Activated CD8-positive, alpha-beta memory T cell treated with anti-CD3 and anti-CD28 coated beads, Interleukin-2, amount 10 ng/mL, durations not matched to agents 7 days and 5 days (primary cell): ENCODE data around the gene HPCAL4. TPM values are rescaled to one million over a fixed set of nuclear protein-coding genes. Genes with fewer than 3 reads are reported as not detected.

Experiments used
- ATAC-seq: fragments of 150-1000 bp; cut with Tn5 transposase; one replicate; pipeline ENCODE4 v1.10.0; 2021; ENCODE audit warnings: moderate library complexity
- CTCF ChIA-PET: fragments of 350-600 bp; sonication (Branson Sonifier 250); formaldehyde crosslinking; loops from one replicate; lab custom pipeline; 2021; ENCODE audit warnings: antibody characterized with exemption; lab: Charles Lee
- DNase-seq: peaks from one replicate; pipeline ENCODE4 v3.0.0-alpha.2; 2020
- H3K27ac Mint-ChIP-seq: one replicate; pipeline ENCODE4 v1.8.0; 2021; ENCODE audit warnings: mild to moderate bottlenecking, mixed read lengths
- H3K27me3 Mint-ChIP-seq: one replicate; pipeline ENCODE4 v1.8.0; 2021; ENCODE audit warnings: mixed read lengths
- H3K36me3 Mint-ChIP-seq: one replicate; pipeline ENCODE4 v1.8.0; 2021; ENCODE audit warnings: mild to moderate bottlenecking, mixed read lengths
- H3K4me1 Mint-ChIP-seq: one replicate; pipeline ENCODE4 v1.8.0; 2021; ENCODE audit warnings: mixed read lengths
- H3K4me3 Mint-ChIP-seq: one replicate; pipeline ENCODE4 v1.8.0; 2021; ENCODE audit warnings: mild to moderate bottlenecking, moderate library complexity, mixed read lengths
- H3K9me3 Mint-ChIP-seq: one replicate; pipeline ENCODE4 v1.8.0; 2022; ENCODE audit warnings: low read depth, mixed read lengths
- total RNA-seq, 2 experiments: library from RNA; stranded (reverse); gene quantifications; one replicate each; pipeline ENCODE4 v1.2.3, GENCODE V29; 2021

HPCAL4 gene
- total RNA-seq, 2 experiments from 2014 or later, result 0.18 to 0.30 TPM

DNA sequence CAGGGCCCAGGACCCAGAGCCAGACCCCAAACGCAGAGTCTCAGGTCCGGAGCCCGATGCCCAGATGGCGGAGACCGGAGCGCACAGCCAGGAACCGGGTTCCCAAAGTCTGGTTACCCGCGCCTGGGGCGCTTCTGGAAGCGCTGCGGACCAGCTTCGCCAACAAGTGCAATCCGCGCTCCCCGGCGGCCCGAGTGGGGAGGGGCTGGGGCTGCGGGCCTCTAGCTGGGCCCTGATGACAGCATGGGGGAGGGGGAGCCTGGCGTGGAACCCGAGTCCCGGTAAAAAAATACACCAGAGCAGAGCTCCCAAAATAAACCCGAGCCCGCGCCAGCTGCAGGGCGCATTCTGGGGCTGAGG, 19.8 kb downstream of the HPCAL4 start:
- no peak for DNase-seq
- H3K4me1 Mint-ChIP-seq, result peaks cover 22% of the 10 kb centered on the region
- peaks cover 39% of the 10 kb centered on the region for H3K27me3 Mint-ChIP-seq
- H3K36me3 Mint-ChIP-seq, result no peaks in the 10 kb centered on the region
- no peak for ATAC-seq
- H3K9me3 Mint-ChIP-seq, result no peaks in the 10 kb centered on the region
- CTCF ChIA-PET, result interaction anchor here (0.9 to 14.3 kb wide), 12 partner anchors 10 to 645 kb away, joined by 3 to 196 read pairs (median 8); no protein-coding TSS in a partner anchor
- no peak overlapping the region for H3K4me3 Mint-ChIP-seq
- H3K27ac Mint-ChIP-seq, result no peak overlapping the region

DNA sequence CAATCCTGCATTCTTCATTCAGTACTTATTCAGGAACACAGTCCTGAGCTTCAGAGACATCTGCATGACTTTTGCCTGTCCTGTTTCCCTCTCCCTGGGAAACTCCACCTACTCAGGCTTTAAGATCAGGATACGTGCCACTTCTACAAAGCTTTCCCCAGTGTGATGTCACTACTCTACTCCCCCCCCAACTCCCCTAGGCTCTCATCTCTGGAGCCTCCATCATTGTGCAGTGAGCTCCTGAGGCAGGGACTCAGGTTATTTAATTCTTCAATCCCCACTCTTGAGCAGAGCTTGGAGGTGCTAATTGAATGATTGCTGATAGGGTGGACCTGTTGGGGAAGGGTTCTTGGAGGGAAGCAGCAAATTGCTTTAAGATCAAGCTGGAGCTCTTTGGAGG, 20.5 kb downstream of the HPCAL4 start:
- CTCF ChIA-PET, result interaction anchor here (0.7 to 14.3 kb wide), 9 partner anchors 10 to 206 kb away, joined by 3 to 196 read pairs (median 9); no protein-coding TSS in a partner anchor
- Mint-ChIP-seq H3K9me3 (no peaks in the 10 kb centered on the region), H3K27ac (no peak overlapping the region), H3K4me3 (no peak overlapping the region), H3K36me3 (no peaks in the 10 kb centered on the region), H3K27me3 (peaks cover 39% of the 10 kb centered on the region), H3K4me1 (peaks cover 27% of the 10 kb centered on the region)
- no peak for ATAC-seq
- no peak for DNase-seq

DNA sequence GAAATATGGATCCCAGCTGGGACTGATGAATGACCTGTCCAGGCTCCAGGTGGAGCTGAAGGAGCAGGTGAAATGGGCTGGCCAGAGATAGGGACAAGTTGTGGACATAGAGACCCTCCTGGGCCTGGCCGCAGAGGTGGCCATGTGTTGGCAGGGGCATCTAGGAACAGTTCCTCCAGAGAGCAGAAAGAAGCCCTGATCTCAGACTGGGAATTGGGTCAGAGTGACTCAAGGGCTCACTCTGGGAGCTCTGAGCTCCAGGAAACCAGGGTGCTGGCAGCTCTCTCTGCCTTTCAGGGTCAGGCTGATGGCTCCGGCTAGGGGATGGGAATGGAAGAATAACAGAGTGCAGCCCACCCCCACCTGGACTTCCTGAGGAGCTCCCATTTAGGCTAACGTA, 22.3 kb downstream of the HPCAL4 start:
- no peak overlapping the region for H3K27ac Mint-ChIP-seq
- DNase-seq (no peak), ATAC-seq (no peak)
- H3K9me3 Mint-ChIP-seq, result no peaks in the 10 kb centered on the region
- H3K36me3 Mint-ChIP-seq, result no peaks in the 10 kb centered on the region
- peaks cover 27% of the 10 kb centered on the region for H3K4me1 Mint-ChIP-seq
- peaks cover 35% of the 10 kb centered on the region for H3K27me3 Mint-ChIP-seq
- no peak overlapping the region for H3K4me3 Mint-ChIP-seq
- CTCF ChIA-PET, result interaction anchor here (0.8 to 14.3 kb wide), 3 partner anchors 13 to 131 kb away, joined by 3 to 196 read pairs (median 5); no protein-coding TSS in a partner anchor

- DNase-seq, result no peak
- peaks cover 31% of the 10 kb centered on the region for H3K27me3 Mint-ChIP-seq
- H3K36me3 Mint-ChIP-seq, result no peaks in the 10 kb centered on the region
- H3K9me3 Mint-ChIP-seq, result no peaks in the 10 kb centered on the region
- no peak for ATAC-seq
- H3K4me1 Mint-ChIP-seq, result peaks cover 27% of the 10 kb centered on the region
- CTCF ChIA-PET, result interaction anchor here (1.0 to 14.3 kb wide), 3 partner anchors 12 to 92 kb away, joined by 3 to 196 read pairs (median 9); partner anchors contain the start of gene PABPC4
- H3K4me3 Mint-ChIP-seq, result no peak overlapping the region
- H3K27ac Mint-ChIP-seq, result no peak overlapping the region
These were observed 23.1 kb downstream of the HPCAL4 start for GRCh38 chr1:39668111-39668510.

DNA sequence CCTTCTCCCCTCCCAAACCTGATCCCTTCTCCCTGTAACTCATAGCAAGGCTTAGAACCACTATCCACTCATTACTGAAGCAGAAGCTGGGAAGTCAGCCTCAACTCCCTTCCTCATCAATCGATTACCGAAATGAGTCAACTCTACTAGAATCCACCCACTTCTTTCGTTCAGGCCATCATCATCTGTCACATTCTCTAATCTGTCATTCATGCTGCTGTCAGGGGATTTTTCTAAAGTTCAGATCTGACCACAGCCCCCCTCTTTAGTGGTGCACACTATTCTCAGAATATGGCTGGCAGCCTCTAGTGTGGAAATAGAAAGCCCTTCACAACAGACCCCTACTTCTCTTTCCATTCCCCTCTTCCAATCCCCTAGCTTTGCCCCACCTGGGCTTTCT, 24.5 kb downstream of the HPCAL4 start:
- CTCF ChIA-PET, result interaction anchor here (0.5 to 14.3 kb wide), 6 partner anchors 11 to 132 kb away, joined by 3 to 196 read pairs (median 3); partner anchors contain the start of gene PABPC4
- Mint-ChIP-seq H3K36me3 (no peaks in the 10 kb centered on the region), H3K4me3 (no peak overlapping the region), H3K4me1 (peaks cover 27% of the 10 kb centered on the region), H3K27ac (peak overlapping the region; percentile 31), H3K9me3 (no peaks in the 10 kb centered on the region), H3K27me3 (peaks cover 21% of the 10 kb centered on the region)
- ATAC-seq, result peak; percentile 85
- peak; percentile 73 for DNase-seq

DNA sequence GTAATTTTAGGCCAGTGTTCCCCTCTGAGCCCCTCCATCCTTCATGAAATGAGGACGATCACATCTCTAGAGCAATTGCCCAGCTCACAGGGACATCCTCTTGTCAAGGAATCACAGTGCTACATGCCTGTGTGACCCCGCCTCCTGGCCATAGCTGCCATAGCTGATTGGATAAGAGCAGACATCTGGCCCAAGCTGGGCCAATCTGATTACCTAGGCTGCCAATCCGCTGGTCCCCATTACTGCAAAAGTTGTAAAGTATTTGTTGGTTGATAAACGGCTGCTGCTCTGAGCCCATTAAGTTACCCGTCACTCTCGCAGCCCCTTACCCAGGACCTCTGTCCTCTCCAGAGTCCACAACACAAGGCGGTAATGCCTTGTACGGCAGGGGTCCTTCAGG, 27.7 kb downstream of the HPCAL4 start:
- Mint-ChIP-seq H3K4me1 (peaks cover 27% of the 10 kb centered on the region), H3K9me3 (no peaks in the 10 kb centered on the region), H3K36me3 (no peaks in the 10 kb centered on the region), H3K4me3 (no peak overlapping the region), H3K27ac (no peak overlapping the region), H3K27me3 (no peaks in the 10 kb centered on the region)
- CTCF ChIA-PET, result interaction anchor here (2.5 kb wide), 1 partner anchor 10 kb away, joined by 6 read pairs; no protein-coding TSS in a partner anchor
- DNase-seq (no peak), ATAC-seq (no peak)

GRCh38 chr1:39662861-39663260, 28.4 kb downstream of the HPCAL4 start:
- Mint-ChIP-seq H3K9me3 (no peaks in the 10 kb centered on the region), H3K27ac (no peak overlapping the region), H3K36me3 (no peaks in the 10 kb centered on the region), H3K4me1 (peaks cover 21% of the 10 kb centered on the region), H3K27me3 (no peaks in the 10 kb centered on the region), H3K4me3 (no peak overlapping the region)
- no peak for ATAC-seq
- no peak for DNase-seq
- CTCF ChIA-PET, result interaction anchor here (0.6 to 2.5 kb wide), 3 partner anchors 9 to 1010 kb away, joined by 3 to 6 read pairs (median 3); no protein-coding TSS in a partner anchor

DNA sequence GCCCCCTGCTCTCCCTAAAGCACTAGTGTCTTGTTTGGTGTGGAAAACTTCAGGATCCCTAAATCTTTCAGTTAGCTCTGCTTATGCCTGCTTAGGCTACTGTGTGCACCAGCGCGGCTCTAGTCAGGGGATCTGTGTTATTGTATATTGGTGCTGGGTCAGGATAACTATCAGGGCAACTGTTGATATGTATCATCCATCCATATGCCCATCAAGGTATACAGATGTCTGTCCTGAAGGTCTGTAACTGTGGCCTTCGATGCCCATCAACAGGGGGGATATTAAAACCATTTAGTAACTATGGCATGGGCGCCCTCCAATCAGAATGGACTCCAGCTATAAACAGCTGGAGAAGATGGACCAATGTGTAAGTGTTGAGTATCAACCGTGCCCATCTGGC, 31.7 kb downstream of the HPCAL4 start:
- CTCF ChIA-PET, result interaction anchor here (0.5 to 12.3 kb wide), 8 partner anchors 11 to 296 kb away, joined by 3 to 264 read pairs (median 16); partner anchors contain the start of genes HEYL and NT5C1A
- DNase-seq, result no peak
- Mint-ChIP-seq H3K4me1 (peaks cover 4% of the 10 kb centered on the region), H3K27ac (no peak overlapping the region), H3K27me3 (no peaks in the 10 kb centered on the region), H3K9me3 (no peaks in the 10 kb centered on the region), H3K36me3 (no peaks in the 10 kb centered on the region), H3K4me3 (no peak overlapping the region)
- ATAC-seq, result no peak

DNA sequence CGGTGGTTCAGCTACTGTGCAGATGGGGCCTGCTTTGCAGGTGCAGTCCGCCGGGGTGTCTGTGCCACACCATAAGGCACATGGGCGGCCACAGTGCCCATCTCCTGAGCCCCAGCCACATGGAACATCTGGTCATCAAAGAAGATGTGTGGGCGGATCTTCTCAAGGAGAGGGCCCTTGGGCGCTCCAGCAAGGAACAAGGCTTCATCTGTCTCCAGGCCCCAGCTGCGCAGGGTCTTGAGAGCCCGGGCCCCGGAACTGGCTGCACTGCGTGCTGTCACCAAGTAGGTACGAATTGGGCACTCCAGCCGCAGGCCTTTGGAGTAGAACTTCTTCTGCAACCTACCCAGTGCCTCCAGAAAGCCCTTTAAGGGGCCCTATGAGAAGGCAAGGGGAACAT, 32.1 kb downstream of the HPCAL4 start:
- Mint-ChIP-seq H3K4me3 (no peak overlapping the region), H3K27ac (no peak overlapping the region), H3K36me3 (no peaks in the 10 kb centered on the region), H3K9me3 (no peaks in the 10 kb centered on the region), H3K4me1 (peaks cover 4% of the 10 kb centered on the region), H3K27me3 (peaks cover under 1% of the 10 kb centered on the region)
- CTCF ChIA-PET, result interaction anchor here (0.5 to 12.3 kb wide), 20 partner anchors 11 to 297 kb away, joined by 3 to 264 read pairs (median 4); partner anchors contain the start of genes HEYL, HPCAL4 and NT5C1A
- ATAC-seq, result no peak
- no peak for DNase-seq

DNA sequence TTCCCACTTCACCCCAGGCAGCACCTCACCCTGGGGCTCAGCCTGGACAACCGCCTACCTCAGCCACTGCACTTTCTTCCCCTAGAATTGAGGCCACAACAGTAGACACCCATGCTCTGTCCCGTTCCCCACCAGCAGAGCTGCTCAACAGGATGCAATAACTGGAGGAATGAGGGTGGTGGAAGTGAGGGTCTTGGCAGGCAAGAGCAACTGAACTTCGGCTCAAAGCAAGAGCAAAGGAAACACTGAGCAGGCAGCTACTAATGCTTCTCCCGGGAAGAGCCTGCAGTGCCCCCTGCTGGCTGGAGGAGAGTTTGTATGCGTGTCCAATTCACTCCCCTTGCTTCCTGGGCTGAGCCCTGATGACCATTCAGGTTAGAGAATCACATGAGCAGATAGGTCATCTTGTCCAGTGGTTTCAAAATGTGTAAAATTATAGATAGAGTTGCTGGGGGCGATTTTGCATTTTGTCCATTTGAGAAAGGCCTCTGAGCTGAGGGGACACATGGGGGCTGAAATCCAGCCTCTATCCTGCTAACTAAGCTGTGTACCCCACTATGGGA, 33.2 kb downstream of the HPCAL4 start:
- DNase-seq (peak; percentile 77), ATAC-seq (peak; percentile 78)
- Mint-ChIP-seq H3K27me3 (peaks cover 5% of the 10 kb centered on the region), H3K36me3 (no peaks in the 10 kb centered on the region), H3K4me3 (peak overlapping the region; percentile 39), H3K9me3 (no peaks in the 10 kb centered on the region), H3K27ac (peak overlapping the region; percentile 56), H3K4me1 (peaks cover 12% of the 10 kb centered on the region)
- CTCF ChIA-PET, result interaction anchor here (0.7 to 12.3 kb wide), 43 partner anchors 10 to 600 kb away, joined by 3 to 264 read pairs (median 4); partner anchors contain the start of genes HEYL, HPCAL4, MYCL and NT5C1A

GRCh38 chr1:39657402-39657801, 33.8 kb downstream of the HPCAL4 start:
- H3K27ac Mint-ChIP-seq, result no peak overlapping the region
- CTCF ChIA-PET, result interaction anchor here (0.8 to 12.3 kb wide), 34 partner anchors 9 to 518 kb away, joined by 3 to 264 read pairs (median 4); partner anchors contain the start of genes HEYL, HPCAL4, MYCL and NT5C1A

GRCh38 chr1:39656391-39656790, 34.8 kb downstream of the HPCAL4 start:
- Mint-ChIP-seq H3K36me3 (no peaks in the 10 kb centered on the region), H3K9me3 (no peaks in the 10 kb centered on the region), H3K4me3 (no peak overlapping the region), H3K4me1 (peaks cover 12% of the 10 kb centered on the region), H3K27ac (no peak overlapping the region), H3K27me3 (peaks cover 5% of the 10 kb centered on the region)
- CTCF ChIA-PET, result interaction anchor here (4.9 to 12.3 kb wide), 3 partner anchors 8 to 49 kb away, joined by 32 to 264 read pairs (median 196); partner anchors contain the start of gene NT5C1A
- no peak for DNase-seq
- ATAC-seq, result no peak

More at GRCh38 chr1:39657402-39657801, 33.8 kb downstream of the HPCAL4 start:
- H3K36me3 Mint-ChIP-seq, result no peaks in the 10 kb centered on the region
- H3K9me3 Mint-ChIP-seq, result no peaks in the 10 kb centered on the region
- peaks cover 12% of the 10 kb centered on the region for H3K4me1 Mint-ChIP-seq
- H3K27me3 Mint-ChIP-seq, result peaks cover 5% of the 10 kb centered on the region
- H3K4me3 Mint-ChIP-seq, result peak overlapping the region; percentile 39
- no peak for DNase-seq
- ATAC-seq, result no peak

DNA sequence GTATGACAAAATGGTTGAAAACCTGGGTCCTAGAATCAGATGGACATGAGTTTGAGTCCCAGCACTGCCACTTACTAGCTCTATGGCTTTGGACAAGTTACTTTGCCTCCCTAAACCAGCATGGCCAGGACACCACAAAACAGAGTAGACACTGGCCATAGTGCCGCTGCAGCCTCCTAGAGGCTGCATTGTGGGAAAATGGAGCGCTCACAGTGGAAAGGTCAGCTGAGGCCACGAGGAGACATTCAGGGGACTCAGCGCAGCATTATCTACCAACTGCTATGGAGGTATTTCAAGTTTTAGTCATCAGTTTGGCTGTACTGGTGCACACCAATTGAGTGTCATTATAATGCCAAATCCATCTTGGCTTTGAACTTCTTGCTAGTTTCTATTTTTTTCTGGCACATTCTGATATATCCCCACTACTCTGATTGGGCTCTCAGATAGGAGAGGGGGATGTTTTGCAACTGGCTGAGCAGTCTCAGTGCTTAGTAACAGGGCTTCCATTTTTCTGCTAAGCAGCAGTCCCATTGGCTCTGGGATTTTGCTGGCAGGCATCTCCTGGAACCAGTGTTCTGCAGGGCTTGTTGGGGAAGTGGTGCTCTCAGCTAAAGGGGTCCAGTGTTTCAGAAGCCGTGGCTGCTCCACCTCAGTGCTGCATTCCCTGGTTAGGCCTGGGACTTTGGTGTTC, 35.5 kb downstream of the HPCAL4 start:
- ATAC-seq, result no peak
- Mint-ChIP-seq H3K27ac (no peak overlapping the region), H3K36me3 (no peaks in the 10 kb centered on the region), H3K4me3 (no peak overlapping the region), H3K9me3 (no peaks in the 10 kb centered on the region), H3K27me3 (peaks cover 5% of the 10 kb centered on the region), H3K4me1 (peaks cover 12% of the 10 kb centered on the region)
- CTCF ChIA-PET, result interaction anchor here (10.0 to 12.3 kb wide), 2 partner anchors 16 to 48 kb away, joined by 196 to 264 read pairs; partner anchors contain the start of gene NT5C1A
- DNase-seq, result no peak
